CD14-positive monocyte (primary cell): ENCODE results near the gene SPON1. TPM values are rescaled to one million over a fixed set of nuclear protein-coding genes. Genes with fewer than 3 reads are reported as not detected.

Source experiments
- DNase-seq, 3 donors: peaks; one replicate each; pipeline ENCODE4 v3.0.0-alpha.2; 2011 to 2022
- H2AFZ ChIP-seq: 2 replicates; pipeline ENCODE4 v1.6.0; 2012; ENCODE audit warnings: mild to moderate bottlenecking, low read depth, low read length, inconsistent platforms; ENCODE audit not compliant: insufficient read depth, poor library complexity, severe bottlenecking
- H3K27ac ChIP-seq, 2 donors: 1 replicate in 1 of 2; 2 replicates in 1 of 2; pipeline ENCODE4 v1.5.1; 2012 to 2013; ENCODE audit warnings: low read length in 2 of 2, control low read depth in 1 of 2, inconsistent platforms in 1 of 2, low read depth in 1 of 2, mild to moderate bottlenecking in 1 of 2
- H3K27me3 ChIP-seq, 2 donors: one replicate each; pipeline versions ENCODE4 v1.6.0 to v1.6.1; 2011 to 2013; ENCODE audit warnings: low read length in 2 of 2; ENCODE audit not compliant: control insufficient read depth in 2 of 2, insufficient read depth in 2 of 2
- H3K36me3 ChIP-seq, 2 donors: replicated peaks in 1 of 2; 1 replicate in 1 of 2; 2 replicates in 1 of 2; pipeline versions ENCODE4 v1.5.1 to v1.6.1; 2012 to 2013; ENCODE audit warnings: low read length in 2 of 2, control low read depth in 1 of 2, inconsistent platforms in 1 of 2, mild to moderate bottlenecking in 1 of 2; ENCODE audit not compliant: insufficient read depth in 2 of 2, control insufficient read depth in 1 of 2
- H3K4me1 ChIP-seq, 2 donors: 1 replicate in 1 of 2; 2 replicates in 1 of 2; pipeline versions ENCODE4 v1.5.1 to v1.6.1; 2012 to 2013; ENCODE audit warnings: low read length in 2 of 2, control low read depth in 1 of 2, inconsistent platforms in 1 of 2, mild to moderate bottlenecking in 1 of 2, moderate library complexity in 1 of 2; ENCODE audit not compliant: insufficient read depth in 2 of 2, control insufficient read depth in 1 of 2
- H3K4me2 ChIP-seq: replicated peaks from 2 replicates; pipeline ENCODE3; 2012; ENCODE audit warnings: low read length, moderate library complexity, mild to moderate bottlenecking; ENCODE audit not compliant: poor library complexity, severe bottlenecking; ENCODE audit errors: extremely low read depth
- H3K4me3 ChIP-seq, 3 experiments: fragments of 200-600 bp in 1 of 3; sonication (generic) in 1 of 3; replicated peaks in 1 of 3; 1 replicate in 2 of 3; 2 replicates in 1 of 3; pipeline ENCODE4 v1.5.1; 2011 to 2013; ENCODE audit warnings: low read length in 3 of 3, mild to moderate bottlenecking in 3 of 3, control low read depth in 2 of 3, low read depth in 2 of 3, inconsistent platforms in 1 of 3, moderate library complexity in 1 of 3
- H3K79me2 ChIP-seq: 2 replicates; pipeline ENCODE4 v1.6.0; 2012; ENCODE audit warnings: mild to moderate bottlenecking, control low read depth, inconsistent platforms, low read length, moderate library complexity; ENCODE audit not compliant: insufficient read depth
- H3K9ac ChIP-seq: 2 replicates; pipeline ENCODE4 v1.6.0; 2017; ENCODE audit warnings: low read length, mild to moderate bottlenecking; ENCODE audit not compliant: insufficient read depth, poor library complexity, severe bottlenecking
- H3K9me3 ChIP-seq, 2 donors: replicated peaks in 1 of 2; 1 replicate in 1 of 2; 2 replicates in 1 of 2; pipeline versions ENCODE4 v1.5.1 to v1.6.1; 2012 to 2013; ENCODE audit warnings: low read length in 2 of 2, control low read depth in 1 of 2; ENCODE audit not compliant: control insufficient read depth in 1 of 2, insufficient read depth in 1 of 2
- H4K20me1 ChIP-seq: 2 replicates; pipeline ENCODE4 v1.6.0; 2012; ENCODE audit warnings: mild to moderate bottlenecking, low read length, control low read depth, moderate library complexity; ENCODE audit not compliant: insufficient read depth
- H3K27ac Mint-ChIP-seq, 7 donors: one replicate each; pipeline ENCODE4 v1.8.0; 2020; ENCODE audit warnings: mild to moderate bottlenecking in 7 of 7, mixed read lengths in 7 of 7, moderate library complexity in 6 of 7, inconsistent platforms in 2 of 7
- H3K27me3 Mint-ChIP-seq, 3 donors: one replicate each; pipeline ENCODE4 v1.8.0; 2021 to 2022; ENCODE audit warnings: low read depth in 3 of 3, mild to moderate bottlenecking in 3 of 3, mixed read lengths in 3 of 3, moderate library complexity in 3 of 3, inconsistent platforms in 1 of 3
- H3K36me3 Mint-ChIP-seq, 2 donors: one replicate each; pipeline ENCODE4 v1.8.0; 2020; ENCODE audit warnings: mixed read lengths in 2 of 2, inconsistent platforms in 1 of 2, mild to moderate bottlenecking in 1 of 2
- H3K4me1 Mint-ChIP-seq: one replicate; pipeline ENCODE4 v1.8.0; 2020; ENCODE audit warnings: mild to moderate bottlenecking, mixed read lengths
- H3K4me3 Mint-ChIP-seq, 2 donors: one replicate each; pipeline ENCODE4 v1.8.0; 2020; ENCODE audit warnings: mild to moderate bottlenecking in 2 of 2, mixed read lengths in 2 of 2, moderate library complexity in 1 of 2
- H3K9me3 Mint-ChIP-seq, 7 donors: one replicate each; pipeline ENCODE4 v1.8.0; 2020 to 2022; ENCODE audit warnings: mixed read lengths in 7 of 7, mild to moderate bottlenecking in 6 of 7, moderate library complexity in 6 of 7, inconsistent platforms in 2 of 7
- CTCF ChIP-seq: fragments of 200-600 bp; IDR thresholded peaks from one replicate; pipeline ENCODE4 v1.8.0; 2022; ENCODE audit warnings: antibody characterized with exemption, mild to moderate bottlenecking
- WGBS: methylation state at CpG from one replicate; pipeline ENCODE4 v1.1.5; 2013; ENCODE audit warnings: missing lambda C conversion rate; ENCODE audit not compliant: insufficient coverage; 5-methylcytosine and 5-hydroxymethylcytosine counted together
- intact Hi-C, 2 donors: fragments of 100-400 bp; cut with micrococcal nuclease; formaldehyde crosslinking; loops; one replicate each; pipeline versions ENCODE4 v1.15.0 to v1.15.1; 2023
- polyA plus RNA-seq, 3 donors: library from polyadenylated mRNA; depleted of rRNA in 1 of 3; unstranded in 2 of 3; stranded (reverse) in 1 of 3; fragments of 300-500 nt in 2 of 3; fragments of >200 nt in 1 of 3; fragmentation: Illumina TruSeq in 2 of 3; gene quantifications; 1 replicate in 2 of 3; 2 replicates in 1 of 3; pipeline ENCODE4 v1.2.3, GENCODE V29; 2012 to 2021

SPON1 gene
- polyA plus RNA-seq, 3 donors = not detected

- Mint-ChIP-seq H3K4me3 (no peak overlapping the region), H3K9me3 (no peaks in the 10 kb centered on the region), H3K27ac (no peak overlapping the region), H3K4me1 (peaks cover 19% of the 10 kb centered on the region), H3K27me3 (peaks cover 0 to 7% (median 6%) of the 10 kb centered on the region in 3 donors), H3K36me3 (no peaks in the 10 kb centered on the region)
- WGBS = 91% methylated on average over 4 of the region's 4 CpGs
- intact Hi-C loops = no loop called here
- no peaks in the 10 kb centered on the region for H3K27me3 ChIP-seq
- H4K20me1 ChIP-seq = no peaks in the 10 kb centered on the region
- H3K79me2 ChIP-seq = no peaks in the 10 kb centered on the region
- H2AFZ ChIP-seq = no peak overlapping the region
- no peak overlapping the region for H3K27ac ChIP-seq
- TF ChIP-seq CTCF = no peak
- no peaks in the 10 kb centered on the region for H3K9me3 ChIP-seq
- H3K9ac ChIP-seq = no peak overlapping the region
- H3K4me2 ChIP-seq = no peak overlapping the region
- DNase-seq = no peak
- H3K4me1 ChIP-seq = peaks cover 16 to 21% of the 10 kb centered on the region in 2 donors
- no peak overlapping the region for H3K4me3 ChIP-seq
- H3K36me3 ChIP-seq = no peaks in the 10 kb centered on the region
Measured at GRCh38 chr11:14242733-14243132, 280.2 kb downstream of the SPON1 start.

- Mint-ChIP-seq H3K36me3 (no peaks in the 10 kb centered on the region), H3K4me1 (peaks cover 7% of the 10 kb centered on the region), H3K27ac (peak overlapping the region in 2 of 7 donors; percentile 10 to 46), H3K4me3 (no peak overlapping the region), H3K9me3 (peaks cover 0 to 2% (median 0%) of the 10 kb centered on the region in 7 donors), H3K27me3 (peaks cover 13 to 19% (median 15%) of the 10 kb centered on the region in 3 donors)
- Histone ChIP-seq H3K36me3 (no peaks in the 10 kb centered on the region), H3K79me2 (no peaks in the 10 kb centered on the region), H2AFZ (no peak overlapping the region), H3K4me1 (peaks cover 5 to 6% of the 10 kb centered on the region in 2 donors), H3K27ac (no peak overlapping the region), H4K20me1 (no peaks in the 10 kb centered on the region), H3K4me2 (no peak overlapping the region), H3K9me3 (no peaks in the 10 kb centered on the region), H3K4me3 (no peak overlapping the region), H3K9ac (no peak overlapping the region), H3K27me3 (peaks cover 2 to 15% of the 10 kb centered on the region in 2 donors)
- intact Hi-C loops = no loop called here
- WGBS = 91% methylated on average over 5 of the region's 8 CpGs
- DNase-seq = no peak
- no peak for TF ChIP-seq CTCF
Measured at GRCh38 chr11:14244926-14245325, 282.4 kb downstream of the SPON1 start.
